Transverse colon (tissue), 4 donors: Measurements from ENCODE around the gene PSD. TPM values are rescaled to one million over a fixed set of nuclear protein-coding genes. Genes with fewer than 3 reads are reported as not detected.

Source experiments
- DNase-seq: peaks from one replicate; pipeline ENCODE4 v3.0.0-alpha.2; 2019
- H3K27ac ChIP-seq, 4 donors: fragments of 200-600 bp; sonication (generic); 2 replicates each; pipeline ENCODE4 v1.5.1; 2016 to 2018; ENCODE audit warnings: inconsistent platforms in 4 of 4
- H3K27me3 ChIP-seq: fragments of 200-600 bp; sonication (generic); 2 replicates; pipeline ENCODE4 v1.5.1; 2017; ENCODE audit warnings: inconsistent platforms
- H3K36me3 ChIP-seq, 4 donors: fragments of 200-600 bp; sonication (generic); 2 replicates each; pipeline ENCODE4 v1.5.1; 2017 to 2019; ENCODE audit warnings: inconsistent platforms in 4 of 4
- H3K4me1 ChIP-seq, 4 donors: fragments of 200-600 bp; sonication (generic); 2 replicates each; pipeline ENCODE4 v1.5.1; 2017 to 2020; ENCODE audit warnings: inconsistent platforms in 4 of 4
- H3K4me3 ChIP-seq, 4 donors: fragments of 200-600 bp; sonication (generic); 1 replicate in 1 of 4; 2 replicates in 3 of 4; pipeline versions ENCODE4 v1.5.1 to v1.6.1; 2017 to 2019; ENCODE audit warnings: inconsistent platforms in 4 of 4
- H3K9me3 ChIP-seq, 2 donors: fragments of 200-600 bp; sonication (generic); 2 replicates each; pipeline ENCODE4 v1.5.1; 2017 to 2019; ENCODE audit warnings: inconsistent platforms in 2 of 2
- CTCF ChIP-seq, 5 experiments: fragments of 200-600 bp in 3 of 5; fragments of 450-650 bp in 2 of 5; sonication (generic) in 3 of 5; IDR thresholded peaks; 1 replicate in 2 of 5; 2 replicates in 3 of 5; pipeline ENCODE4 v1.5.1; 2016 to 2017; ENCODE audit warnings: antibody characterized with exemption in 5 of 5, inconsistent platforms in 3 of 5, mild to moderate bottlenecking in 2 of 5, moderate library complexity in 1 of 5
- EP300 ChIP-seq: sonication (generic); formaldehyde crosslinking; IDR thresholded peaks from one replicate; pipeline ENCODE4 v1.6.1; 2017; ENCODE audit warnings: antibody characterized with exemption, low read depth
- POLR2A ChIP-seq: fragments of 450-650 bp; IDR thresholded peaks from one replicate; pipeline ENCODE4 v1.6.1; 2016; ENCODE audit warnings: antibody characterized with exemption, mild to moderate bottlenecking, moderate library complexity
- POLR2AphosphoS5 ChIP-seq, 3 donors: sonication (generic); formaldehyde crosslinking; IDR thresholded peaks; one replicate each; pipeline ENCODE4 v1.6.1; 2016; ENCODE audit warnings: antibody characterized with exemption in 3 of 3
- WGBS, 2 donors: methylation state at CpG; one replicate each; pipeline ENCODE4 v1.1.5; 2018; ENCODE audit warnings: low coverage in 1 of 2; 5-methylcytosine and 5-hydroxymethylcytosine counted together
- in situ Hi-C, 4 donors: fragments of 200-750 bp; cut with MboI; loops; one replicate each; pipeline versions ENCODE4 v1.15.0 to v1.15.1; 2017; ENCODE audit warnings: low sequenced_read_pairs in 3 of 4, low pct_ligation_motif_present in 1 of 4, low pct_unique_long_range_greater_than_20kb in 1 of 4
- intact Hi-C: fragments of 100-400 bp; cut with DNase I; formaldehyde crosslinking; loops from one replicate; pipeline ENCODE4 v1.15.1; 2023; ENCODE audit warnings: low total_unique reads
- total RNA-seq, 4 donors: library from RNA; depleted of rRNA; stranded (reverse); fragments of >200 nt; gene quantifications; one replicate each; pipeline ENCODE4 v1.1.0, GENCODE V29; 2016

Gene PSD
- total RNA-seq, 4 donors from 2014 or later, result 38.9 to 56.1 (median 49.4) TPM

DNA sequence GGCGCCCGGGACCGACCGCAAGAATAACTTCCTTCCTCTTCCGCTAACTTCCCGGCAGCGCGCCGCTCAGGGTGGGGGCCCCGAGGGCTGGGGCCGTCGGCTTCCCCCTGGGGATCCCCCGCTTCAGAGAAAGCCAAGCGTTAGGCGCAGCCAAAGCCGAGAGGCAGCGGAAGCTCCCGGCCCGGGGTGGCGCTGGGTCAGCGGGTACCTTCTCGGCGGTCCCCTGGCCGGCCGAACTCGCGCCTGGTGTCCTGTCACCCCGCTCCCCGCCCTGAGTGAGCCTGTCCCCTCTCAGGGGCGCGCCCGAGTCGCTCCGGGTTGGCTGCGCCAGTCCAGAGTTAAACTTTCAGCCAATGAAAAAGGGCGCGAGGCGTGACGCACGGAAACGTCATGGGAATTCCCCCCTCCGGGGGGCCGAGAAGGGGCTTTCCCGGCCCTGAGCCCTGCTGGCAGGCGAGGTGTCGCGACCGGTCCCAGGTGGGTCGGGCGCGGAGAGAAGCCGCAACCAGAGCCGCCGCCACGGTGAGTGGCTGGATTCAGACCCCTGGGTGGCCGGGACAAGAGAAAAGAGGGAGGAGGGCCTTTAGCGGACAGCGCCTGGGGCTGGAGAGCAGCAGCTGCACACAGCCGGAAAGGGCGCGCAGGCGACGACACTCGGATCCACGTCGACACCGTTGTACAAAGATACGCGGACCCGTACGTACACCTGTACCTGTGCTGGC, 24.3 kb downstream of the PSD start:
- WGBS, 2 donors, result 0% methylated on average over 47 of the region's 71 CpGs; no CpG with 5 or more reads in 1 of the 2 donors
- in situ Hi-C loops (loop anchor here in 1 of 4 donors (25.0 kb wide), 1 partner anchor 193 kb away; no protein-coding TSS in a partner anchor), intact Hi-C loops (loop anchor here (1.0 to 10.0 kb wide), 3 partner anchors 27 to 191 kb away; no protein-coding TSS in a partner anchor)
- Histone ChIP-seq H3K4me1 (peaks cover 12 to 39% (median 28%) of the 10 kb centered on the region in 4 donors), H3K4me3 (peak overlapping the region; percentile 57 to 85 (median 62)), H3K27me3 (no peaks in the 10 kb centered on the region), H3K9me3 (no peaks in the 10 kb centered on the region), H3K36me3 (no peaks in the 10 kb centered on the region), H3K27ac (peak overlapping the region; percentile 94 to 99 (median 98))
- TF ChIP-seq EP300, result peak; percentile 50
- TF ChIP-seq POLR2AphosphoS5 (IDR thresholded peaks at IDR 0.05), result peak; percentile 74 to 93 (median 81)
- peak in 4 of 5 experiments; percentile 4 to 99 (median 98) for TF ChIP-seq CTCF (IDR thresholded peaks at IDR 0.05)
- peak; percentile 85 for TF ChIP-seq POLR2A
- DNase-seq, result peak; percentile 97

DNA sequence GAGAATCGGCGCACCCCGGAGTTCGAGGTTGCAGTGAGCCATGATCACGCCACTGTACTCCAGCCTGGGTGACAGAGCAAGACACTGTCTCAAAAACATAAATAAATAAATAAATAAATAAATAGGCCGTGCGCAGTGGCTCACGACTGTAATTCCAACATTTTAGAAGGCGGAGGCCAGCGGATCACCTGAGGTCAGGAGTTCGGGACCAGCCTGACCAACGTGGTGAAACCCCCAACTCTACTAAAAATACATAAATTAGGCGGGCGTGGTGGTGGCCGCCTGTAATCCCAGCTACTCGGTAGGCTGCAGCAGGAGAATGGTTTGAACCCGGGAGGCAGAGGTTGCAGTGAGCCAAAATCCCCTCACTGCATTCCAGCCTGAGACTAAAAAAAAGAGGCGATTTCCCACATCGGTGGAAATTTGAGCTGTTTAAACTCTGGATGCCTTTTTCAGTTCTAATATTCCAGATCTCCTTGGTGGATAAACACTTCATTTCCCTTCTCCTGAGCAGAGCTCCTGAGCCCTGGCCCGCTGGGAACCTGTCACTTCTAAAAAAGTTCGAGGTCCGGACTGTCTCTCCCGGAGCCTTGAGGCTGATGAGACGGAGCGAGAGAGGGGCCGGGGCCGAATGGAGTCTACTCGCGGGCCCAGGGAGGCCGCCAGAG, 25.0 kb downstream of the PSD start:
- in situ Hi-C loops, result loop anchor here in 1 of 4 donors (25.0 kb wide), 1 partner anchor 194 kb away; no protein-coding TSS in a partner anchor
- Histone ChIP-seq H3K27me3 (no peaks in the 10 kb centered on the region), H3K4me3 (peak overlapping the region in 3 of 4 donors; percentile 57 to 85 (median 59)), H3K4me1 (peaks cover 5 to 32% (median 25%) of the 10 kb centered on the region in 4 donors), H3K9me3 (no peaks in the 10 kb centered on the region), H3K27ac (peak overlapping the region; percentile 94 to 99 (median 98)), H3K36me3 (no peaks in the 10 kb centered on the region)
- DNase-seq, result no peak
- WGBS, 2 donors, result 20% methylated on average over 30 of the region's 30 CpGs; no CpG with 5 or more reads in 1 of the 2 donors
- TF ChIP-seq POLR2A, result no peak
- no peak for TF ChIP-seq POLR2AphosphoS5 (IDR thresholded peaks at IDR 0.05)
- peak in 2 of 5 experiments; percentile 95 to 97 for TF ChIP-seq CTCF (IDR thresholded peaks at IDR 0.05)
- no peak for TF ChIP-seq EP300
- intact Hi-C loops, result loop anchor here (1.0 to 10.0 kb wide), 3 partner anchors 28 to 191 kb away; no protein-coding TSS in a partner anchor

- Histone ChIP-seq H3K9me3 (no peaks in the 10 kb centered on the region), H3K4me1 (peaks cover 5 to 23% (median 22%) of the 10 kb centered on the region in 4 donors), H3K36me3 (no peaks in the 10 kb centered on the region), H3K4me3 (no peak overlapping the region), H3K27me3 (no peaks in the 10 kb centered on the region), H3K27ac (no peak overlapping the region)
- WGBS, 2 donors, result 73 to 88% methylated on average over 4 to 5 of the region's 5 CpGs
- intact Hi-C loops (loop anchor here (5.0 to 10.0 kb wide), 2 partner anchors 85 to 192 kb away; no protein-coding TSS in a partner anchor), in situ Hi-C loops (loop anchor here in 1 of 4 donors (25.0 kb wide), 1 partner anchor 195 kb away; no protein-coding TSS in a partner anchor)
- no peak for DNase-seq
- TF ChIP-seq EP300, result no peak
- TF ChIP-seq POLR2A, result no peak
- TF ChIP-seq CTCF (IDR thresholded peaks at IDR 0.05), result no peak
- TF ChIP-seq POLR2AphosphoS5 (IDR thresholded peaks at IDR 0.05), result no peak
Observed at GRCh38 chr10:102392306-102392705, 26.3 kb downstream of the PSD start.

DNA sequence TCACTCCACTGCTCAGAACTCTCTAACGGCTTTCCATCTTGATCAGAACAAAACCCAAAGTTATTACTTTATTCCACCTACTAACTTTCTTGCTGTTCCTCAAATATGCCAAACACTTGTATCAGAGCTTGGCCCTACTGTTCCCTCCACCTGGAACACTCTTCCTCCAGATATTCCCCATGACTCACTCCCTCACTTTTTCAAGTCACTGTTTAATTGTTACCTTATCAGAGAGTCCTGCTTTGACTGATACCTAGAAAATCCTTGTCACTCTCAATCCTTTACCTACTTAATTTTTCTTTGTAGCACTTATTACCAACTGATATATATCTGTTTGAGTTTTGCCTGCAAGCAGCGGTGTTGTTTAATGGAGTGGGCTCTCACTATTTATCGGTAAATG, 28.7 kb downstream of the PSD start:
- Histone ChIP-seq H3K36me3 (no peaks in the 10 kb centered on the region), H3K4me3 (no peak overlapping the region), H3K27ac (no peak overlapping the region), H3K9me3 (no peaks in the 10 kb centered on the region), H3K27me3 (no peaks in the 10 kb centered on the region), H3K4me1 (peaks cover 5 to 13% (median 7%) of the 10 kb centered on the region in 4 donors)
- no peak for TF ChIP-seq POLR2AphosphoS5 (IDR thresholded peaks at IDR 0.05)
- no peak for TF ChIP-seq EP300
- no peak for TF ChIP-seq POLR2A
- TF ChIP-seq CTCF (IDR thresholded peaks at IDR 0.05), result no peak
- intact Hi-C loops, result loop anchor here (5.0 to 10.0 kb wide), 2 partner anchors 87 to 195 kb away; no protein-coding TSS in a partner anchor
- in situ Hi-C loops, result loop anchor here in 1 of 4 donors (25.0 kb wide), 1 partner anchor 197 kb away; no protein-coding TSS in a partner anchor
- DNase-seq, result no peak
- 94% methylated on average over 3 of the region's 3 CpGs for WGBS, 2 donors
